Measurements from ENCODE around the gene SALL2. TPM values are rescaled to one million over a fixed set of nuclear protein-coding genes. Genes with fewer than 3 reads are reported as not detected.
"Not testable (repeated sequence)": the region's sequence is repeated elsewhere in the genome, so short reads cannot be mapped to it uniquely, and the experiment has no call there.

SALL2 gene
- total and polyA plus RNA-seq, 10 donors = 0.76 to 6.7 (median 4.3) TPM

DNA sequence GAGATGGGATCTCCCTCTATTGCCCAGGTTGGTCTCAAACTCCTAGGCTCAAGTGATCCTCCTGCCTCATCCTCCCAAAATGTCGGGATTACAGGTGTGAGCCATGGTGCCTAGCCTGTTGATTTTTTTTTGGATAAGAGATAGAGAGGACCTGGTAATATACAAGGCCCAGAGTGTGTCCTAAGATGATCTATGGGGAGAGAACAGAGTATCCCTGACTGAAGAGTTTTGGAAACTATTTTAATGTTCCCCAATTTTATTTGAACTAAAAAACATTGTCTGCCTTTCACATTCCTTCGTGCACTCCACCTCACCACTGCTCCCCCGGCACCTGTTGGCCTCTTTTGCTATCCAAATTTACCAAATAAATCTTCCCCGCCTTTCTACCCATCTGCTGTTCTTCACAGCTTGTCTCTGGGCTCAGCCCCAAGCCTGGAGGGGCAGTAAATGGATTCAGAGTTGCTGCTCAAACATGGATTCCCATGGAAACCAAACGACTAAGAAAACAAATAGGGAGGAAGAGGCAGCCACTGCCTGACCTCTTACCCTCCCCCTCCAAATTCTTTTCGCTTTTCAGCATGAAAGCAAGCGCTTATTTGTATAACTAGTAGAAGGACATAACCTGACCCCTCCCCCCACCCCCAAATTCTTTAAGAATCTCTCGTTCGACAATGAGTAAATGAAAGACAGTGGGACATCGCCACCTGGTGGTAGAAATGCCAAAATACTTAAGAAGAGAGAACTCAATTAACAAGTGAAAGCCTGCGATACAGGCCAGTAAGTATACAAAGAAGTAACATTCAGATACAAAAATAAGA is 31.1 kb upstream of the SALL2 start:
- H3K36me3 ChIP-seq = no peaks in the 10 kb centered on the region
- WGBS, 5 donors = 19 to 23% (median 21%) methylated on average over 11 of the region's 11 CpGs
- H3K4me3 ChIP-seq = peak overlapping the region in 4 of 8 donors; percentile 18 to 59 (median 24)
- H3K27me3 ChIP-seq (replicated peaks in 1 of 7) = no peaks in the 10 kb centered on the region
- peak overlapping the region in 5 of 8 donors; percentile 26 to 53 (median 38) for H3K27ac ChIP-seq
- intact Hi-C loops (cut with DNase I; ENCODE audit: low total_unique reads) = loop anchor here (5.0 kb wide), 1 partner anchor 55 kb away; no protein-coding TSS in a partner anchor
- H3K9me3 ChIP-seq = no peaks in the 10 kb centered on the region
- TF ChIP-seq, protein P1, sequence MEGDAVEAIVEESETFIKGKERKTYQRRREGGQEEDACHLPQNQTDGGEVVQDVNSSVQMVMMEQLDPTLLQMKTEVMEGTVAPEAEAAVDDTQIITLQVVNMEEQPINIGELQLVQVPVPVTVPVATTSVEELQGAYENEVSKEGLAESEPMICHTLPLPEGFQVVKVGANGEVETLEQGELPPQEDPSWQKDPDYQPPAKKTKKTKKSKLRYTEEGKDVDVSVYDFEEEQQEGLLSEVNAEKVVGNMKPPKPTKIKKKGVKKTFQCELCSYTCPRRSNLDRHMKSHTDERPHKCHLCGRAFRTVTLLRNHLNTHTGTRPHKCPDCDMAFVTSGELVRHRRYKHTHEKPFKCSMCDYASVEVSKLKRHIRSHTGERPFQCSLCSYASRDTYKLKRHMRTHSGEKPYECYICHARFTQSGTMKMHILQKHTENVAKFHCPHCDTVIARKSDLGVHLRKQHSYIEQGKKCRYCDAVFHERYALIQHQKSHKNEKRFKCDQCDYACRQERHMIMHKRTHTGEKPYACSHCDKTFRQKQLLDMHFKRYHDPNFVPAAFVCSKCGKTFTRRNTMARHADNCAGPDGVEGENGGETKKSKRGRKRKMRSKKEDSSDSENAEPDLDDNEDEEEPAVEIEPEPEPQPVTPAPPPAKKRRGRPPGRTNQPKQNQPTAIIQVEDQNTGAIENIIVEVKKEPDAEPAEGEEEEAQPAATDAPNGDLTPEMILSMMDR (IDR thresholded peaks at IDR 0.05 in 8 of 11, conservative IDR thresholded peaks at IDR 0.05 in 3 of 11) = peak in 10 of 11 experiments; percentile 50 to 82 (median 72)
- TF ChIP-seq POLR2AphosphoS5 (IDR thresholded peaks at IDR 0.05) = no peak
- TF ChIP-seq POLR2A (IDR thresholded peaks at IDR 0.05) = no peak
- peaks cover 0 to 13% (median 8%) of the 10 kb centered on the region in 6 donors for H3K4me1 ChIP-seq
- peak; percentile 40 for DNase-seq

DNA sequence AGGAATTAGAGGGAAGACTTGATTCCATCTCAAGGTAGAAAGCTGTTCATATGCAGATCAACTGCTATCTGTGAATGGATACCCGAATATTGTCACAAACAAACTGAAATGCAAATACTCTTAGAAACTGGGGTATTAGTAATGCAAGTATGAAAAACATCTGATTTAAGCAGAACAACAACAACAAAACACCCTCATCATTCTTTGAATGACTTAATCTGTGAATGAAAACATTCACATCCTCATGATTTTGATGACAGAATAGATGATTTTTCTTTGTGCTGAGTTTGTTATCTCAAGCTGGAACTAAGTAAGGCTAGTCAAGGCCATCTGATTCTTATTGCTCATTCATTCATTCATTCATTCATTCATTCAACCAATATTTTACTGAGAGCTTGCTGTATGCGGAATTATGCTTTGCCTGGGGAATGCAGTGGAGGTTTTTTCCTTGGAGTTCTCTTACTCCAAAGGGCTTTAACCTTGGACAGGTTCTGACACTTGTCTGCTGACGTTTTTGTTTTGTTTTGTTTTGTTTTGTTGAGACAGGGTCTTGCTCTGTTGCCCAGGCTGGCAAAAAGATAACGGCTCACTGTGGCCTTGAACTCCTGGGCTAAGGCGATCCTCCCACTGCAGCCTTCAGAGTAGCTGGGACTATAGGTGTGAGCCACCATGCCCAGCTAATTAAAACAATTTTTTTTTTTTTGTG is 30.4 kb upstream of the SALL2 start:
- Histone ChIP-seq H3K9me3 (no peaks in the 10 kb centered on the region), H3K27me3 (replicated peaks in 1 of 7) (no peaks in the 10 kb centered on the region), H3K4me1 (peaks cover 0 to 13% (median 8%) of the 10 kb centered on the region in 6 donors), H3K27ac (peak overlapping the region in 2 of 8 donors; percentile 38 to 46), H3K36me3 (no peaks in the 10 kb centered on the region), H3K4me3 (no peak overlapping the region)
- intact Hi-C loops (cut with DNase I; ENCODE audit: low total_unique reads) = loop anchor here (5.0 kb wide), 1 partner anchor 54 kb away; no protein-coding TSS in a partner anchor
- no peak for TF ChIP-seq POLR2AphosphoS5 (IDR thresholded peaks at IDR 0.05)
- TF ChIP-seq POLR2A (IDR thresholded peaks at IDR 0.05) = no peak
- TF ChIP-seq, protein P1 (IDR thresholded peaks at IDR 0.05 in 8 of 11, conservative IDR thresholded peaks at IDR 0.05 in 3 of 11) = no peak
- 64 to 79% (median 69%) methylated on average over 5 of the region's 5 CpGs for WGBS, 5 donors
- no peak for DNase-seq

DNA sequence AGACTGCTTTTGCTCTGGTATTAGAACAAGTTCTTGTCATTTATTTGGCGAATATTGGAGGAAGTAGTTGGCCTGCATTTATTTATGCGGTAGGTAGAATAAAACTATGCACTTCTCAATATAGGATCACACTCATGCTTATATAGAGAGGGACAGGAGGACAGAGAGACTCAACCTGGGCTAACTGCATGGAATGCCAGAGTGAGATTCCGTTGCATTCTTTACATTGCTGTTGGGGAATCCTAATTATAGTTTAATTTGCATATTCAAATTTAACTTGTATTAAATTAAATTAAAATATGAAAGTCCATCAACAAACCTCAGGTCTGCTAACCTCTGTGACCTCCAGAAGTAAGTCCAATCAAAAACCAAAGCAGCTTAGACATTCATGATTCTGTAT is 27.1 kb upstream of the SALL2 start:
- Histone ChIP-seq H3K4me1 (peaks cover 0 to 13% (median 8%) of the 10 kb centered on the region in 6 donors), H3K4me3 (no peak overlapping the region), H3K36me3 (no peaks in the 10 kb centered on the region), H3K27me3 (replicated peaks in 1 of 7) (no peaks in the 10 kb centered on the region), H3K27ac (no peak overlapping the region), H3K9me3 (no peaks in the 10 kb centered on the region)
- no peak for DNase-seq
- WGBS, 5 donors = 83 to 94% (median 88%) methylated on average over 3 of the region's 3 CpGs
- TF ChIP-seq POLR2AphosphoS5 (IDR thresholded peaks at IDR 0.05) (no peak), POLR2A (IDR thresholded peaks at IDR 0.05) (no peak)
- TF ChIP-seq, protein P1 (IDR thresholded peaks at IDR 0.05 in 8 of 11, conservative IDR thresholded peaks at IDR 0.05 in 3 of 11) = no peak
- intact Hi-C loops (cut with DNase I; ENCODE audit: low total_unique reads) = no loop called here

DNA sequence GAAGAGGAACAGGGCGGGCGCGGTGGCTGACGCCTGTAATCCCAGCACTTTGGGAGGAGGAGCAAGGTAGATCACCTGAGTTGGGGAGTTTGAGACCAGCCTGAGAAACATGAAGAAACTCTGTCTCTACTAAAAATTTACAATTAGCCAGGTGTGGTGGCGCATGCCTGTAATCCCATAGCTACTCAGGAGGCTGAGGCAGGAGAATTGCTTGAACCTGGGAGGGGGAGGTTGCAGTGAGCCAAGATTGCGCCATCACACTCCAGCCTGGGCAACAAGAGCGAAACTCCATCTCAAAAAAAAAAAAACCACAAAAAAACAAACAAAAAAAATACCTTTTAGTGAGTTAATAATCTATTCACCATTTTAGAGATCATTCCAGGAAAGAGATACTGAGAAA is 18.4 kb upstream of the SALL2 start:
- H3K27me3 ChIP-seq (replicated peaks in 1 of 7) = peaks cover 0 to 27% (median 0%) of the 10 kb centered on the region in 7 donors
- H3K27ac ChIP-seq; H3K9me3 ChIP-seq; H3K4me1 ChIP-seq; H3K36me3 ChIP-seq; H3K4me3 ChIP-seq; intact Hi-C loops (cut with DNase I; ENCODE audit: low total_unique reads); DNase-seq: not testable (repeated sequence)
- 82 to 94% (median 90%) methylated on average over 6 to 7 of the region's 7 CpGs for WGBS, 5 donors

Measured in spleen (tissue), 11 donors.